GM12874 (cell line): ENCODE data around the gene ZFHX3.

Source experiments
- TF ChIP-seq, protein P1 (sequence below): IDR thresholded peaks from 2 replicates; pipeline ENCODE4 v1.5.1; 2011; ENCODE audit warnings: low read depth, mild to moderate bottlenecking, control low read depth, low read length, moderate library complexity; ENCODE audit not compliant: insufficient read depth

ZFHX3 gene

DNA sequence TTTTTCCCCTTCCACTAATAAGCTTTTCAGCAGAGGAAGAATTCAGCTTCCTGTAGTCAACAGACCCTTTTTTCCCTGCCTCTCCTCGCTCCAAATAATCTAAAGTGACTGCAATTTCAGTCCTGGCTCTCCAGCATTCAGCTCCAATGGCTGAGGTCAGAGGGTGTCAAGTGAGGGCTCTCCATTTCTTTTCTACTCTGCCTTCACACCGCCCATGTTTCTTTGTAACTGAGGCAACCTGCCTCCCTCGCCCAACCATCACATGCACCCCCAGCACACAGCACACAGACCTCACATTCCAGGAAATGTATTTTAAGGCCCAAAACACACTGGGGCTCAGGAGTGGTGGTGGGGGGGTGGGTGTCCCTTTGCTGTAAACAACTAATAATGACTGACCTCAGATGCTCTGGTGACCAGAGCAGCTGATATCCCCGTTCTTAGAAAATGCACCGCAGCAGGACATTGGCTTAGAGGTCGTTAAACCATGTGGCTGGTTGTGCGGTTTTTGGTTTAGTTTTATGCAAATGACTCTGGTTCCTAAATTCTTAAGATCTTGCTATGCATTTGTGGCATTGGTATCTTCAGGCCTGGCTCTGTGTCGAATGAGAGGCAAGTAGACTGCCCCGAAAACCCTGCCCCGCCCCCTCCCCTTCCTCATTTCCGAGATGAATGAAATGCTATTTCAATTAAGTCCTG lies 203.6 kb downstream of the ZFHX3 start:
- TF ChIP-seq, protein P1, sequence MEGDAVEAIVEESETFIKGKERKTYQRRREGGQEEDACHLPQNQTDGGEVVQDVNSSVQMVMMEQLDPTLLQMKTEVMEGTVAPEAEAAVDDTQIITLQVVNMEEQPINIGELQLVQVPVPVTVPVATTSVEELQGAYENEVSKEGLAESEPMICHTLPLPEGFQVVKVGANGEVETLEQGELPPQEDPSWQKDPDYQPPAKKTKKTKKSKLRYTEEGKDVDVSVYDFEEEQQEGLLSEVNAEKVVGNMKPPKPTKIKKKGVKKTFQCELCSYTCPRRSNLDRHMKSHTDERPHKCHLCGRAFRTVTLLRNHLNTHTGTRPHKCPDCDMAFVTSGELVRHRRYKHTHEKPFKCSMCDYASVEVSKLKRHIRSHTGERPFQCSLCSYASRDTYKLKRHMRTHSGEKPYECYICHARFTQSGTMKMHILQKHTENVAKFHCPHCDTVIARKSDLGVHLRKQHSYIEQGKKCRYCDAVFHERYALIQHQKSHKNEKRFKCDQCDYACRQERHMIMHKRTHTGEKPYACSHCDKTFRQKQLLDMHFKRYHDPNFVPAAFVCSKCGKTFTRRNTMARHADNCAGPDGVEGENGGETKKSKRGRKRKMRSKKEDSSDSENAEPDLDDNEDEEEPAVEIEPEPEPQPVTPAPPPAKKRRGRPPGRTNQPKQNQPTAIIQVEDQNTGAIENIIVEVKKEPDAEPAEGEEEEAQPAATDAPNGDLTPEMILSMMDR: no peak

DNA sequence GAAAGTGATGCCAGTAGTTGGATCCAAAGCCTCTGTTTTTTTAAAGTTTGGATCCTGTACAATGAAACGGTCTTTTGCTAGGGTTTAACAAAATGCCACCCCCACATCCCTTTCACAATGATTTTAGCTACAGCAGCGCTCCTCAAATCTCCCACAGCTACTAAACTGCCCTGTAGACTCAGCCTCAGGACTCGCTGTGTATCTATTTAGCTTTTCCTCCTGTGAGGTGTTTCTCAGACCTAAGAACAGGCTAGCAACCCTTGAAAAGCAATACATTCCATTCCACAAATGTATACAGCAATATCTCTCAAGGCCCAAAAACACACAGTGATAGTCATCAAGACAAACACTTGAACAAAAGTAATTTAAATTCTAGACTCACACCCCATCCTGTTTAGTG lies 206.4 kb downstream of the ZFHX3 start:
- TF ChIP-seq, protein P1: no peak

DNA sequence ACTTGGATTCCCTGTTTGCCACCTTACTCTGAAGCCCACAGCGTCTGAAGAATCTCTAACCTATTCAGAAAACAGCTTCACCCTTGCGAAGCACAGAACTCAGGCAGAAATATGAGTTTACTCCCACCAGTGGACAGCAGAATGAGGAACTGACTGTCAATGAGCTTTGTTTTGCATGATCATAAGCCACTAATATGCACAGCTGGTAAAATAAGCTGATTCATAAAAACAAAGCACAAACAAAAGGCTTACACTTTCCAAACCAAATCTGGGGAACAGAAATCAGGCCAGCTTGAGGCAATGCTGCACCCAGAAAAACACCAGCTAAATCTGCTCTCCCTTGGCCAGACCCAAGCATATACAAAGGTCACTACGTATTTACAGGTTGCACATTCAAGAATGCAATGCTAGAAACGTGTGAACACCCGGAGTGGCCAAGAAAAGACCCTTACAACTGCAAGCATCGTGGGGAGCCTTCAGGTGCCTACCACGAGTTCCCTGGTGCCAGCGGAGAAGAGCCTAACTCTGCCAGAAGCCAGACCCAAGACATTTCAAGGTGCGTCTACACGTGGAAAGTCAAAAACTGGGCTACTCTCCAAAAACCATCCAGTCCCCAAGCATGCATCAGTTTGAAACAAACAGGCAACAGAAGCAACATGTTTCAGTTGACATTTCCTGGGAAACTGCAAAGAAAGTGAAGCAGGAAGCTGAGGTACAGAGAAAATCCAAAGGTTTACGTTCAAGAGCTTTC lies 207.1 kb downstream of the ZFHX3 start:
- TF ChIP-seq, protein P1: no peak

DNA sequence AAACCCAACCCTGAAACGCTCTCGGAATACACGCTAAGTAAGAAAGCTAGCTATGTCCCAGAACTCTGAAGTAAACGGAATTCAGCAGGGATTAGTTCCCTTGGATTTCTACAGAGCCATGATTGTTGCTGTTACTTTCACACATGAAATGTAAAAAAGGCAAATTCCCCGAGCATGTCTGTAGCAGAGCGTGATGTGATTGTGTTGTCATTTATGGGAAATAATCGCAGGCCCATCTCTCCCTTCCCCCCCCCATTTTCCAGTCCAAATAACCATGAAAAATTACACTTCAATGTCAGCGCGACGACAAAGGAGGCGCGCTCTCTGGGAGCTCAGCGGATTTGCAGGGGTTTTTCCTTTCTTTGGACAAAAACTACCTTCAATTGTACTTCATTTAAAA lies 209.0 kb downstream of the ZFHX3 start:
- TF ChIP-seq, protein P1: no peak

DNA sequence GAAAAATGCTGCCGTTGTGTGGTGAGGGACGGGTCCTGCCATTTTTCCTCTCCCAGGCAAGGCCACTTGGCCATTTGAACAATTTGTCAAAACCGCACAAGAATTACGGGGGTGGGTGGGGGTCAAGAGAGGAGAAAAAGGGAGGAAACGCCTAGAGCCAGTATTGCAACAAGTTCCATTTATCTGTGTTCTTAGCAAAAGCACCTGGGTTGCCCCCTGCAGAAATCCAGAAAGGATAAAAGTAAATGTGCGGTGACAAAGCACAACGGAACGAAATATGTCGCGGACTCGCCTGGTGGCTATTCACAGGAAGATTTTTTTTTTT lies 209.4 kb downstream of the ZFHX3 start:
- TF ChIP-seq, protein P1: no peak

DNA sequence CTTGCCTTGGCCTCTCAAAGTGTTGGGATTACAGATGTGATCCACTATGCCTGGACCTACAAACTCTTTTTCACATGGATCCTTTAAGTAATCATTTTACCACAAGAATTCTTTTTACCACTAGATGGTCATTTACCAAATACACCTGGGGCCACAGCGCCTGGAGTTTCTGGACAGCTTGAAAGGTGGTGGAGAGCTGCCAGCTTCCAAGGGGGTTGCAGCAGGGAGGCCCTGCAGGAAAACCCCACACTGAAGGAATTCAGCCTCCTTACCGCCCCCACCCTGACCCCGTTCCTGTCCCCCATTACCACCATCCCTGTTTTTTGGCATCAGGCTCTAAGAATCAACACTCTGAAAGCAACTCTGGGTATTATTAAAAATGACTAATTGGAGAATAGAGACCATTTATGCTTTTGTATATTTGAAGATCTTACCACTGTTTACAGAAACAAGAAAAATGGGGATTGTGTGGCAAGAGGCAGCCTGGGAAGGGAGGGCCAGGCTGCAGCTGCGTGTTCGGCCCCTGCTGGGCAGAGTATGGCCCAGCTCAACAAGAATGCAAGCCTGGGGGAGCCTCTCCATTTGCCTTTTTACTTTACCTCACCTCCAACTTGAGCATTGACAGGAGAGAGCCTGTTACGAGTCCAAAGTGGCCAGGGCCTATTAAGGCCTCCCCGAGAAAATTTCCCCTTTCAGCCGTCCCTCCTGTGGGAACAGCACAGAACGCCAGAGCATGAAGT lies 209.9 kb downstream of the ZFHX3 start:
- TF ChIP-seq, protein P1: no peak

DNA sequence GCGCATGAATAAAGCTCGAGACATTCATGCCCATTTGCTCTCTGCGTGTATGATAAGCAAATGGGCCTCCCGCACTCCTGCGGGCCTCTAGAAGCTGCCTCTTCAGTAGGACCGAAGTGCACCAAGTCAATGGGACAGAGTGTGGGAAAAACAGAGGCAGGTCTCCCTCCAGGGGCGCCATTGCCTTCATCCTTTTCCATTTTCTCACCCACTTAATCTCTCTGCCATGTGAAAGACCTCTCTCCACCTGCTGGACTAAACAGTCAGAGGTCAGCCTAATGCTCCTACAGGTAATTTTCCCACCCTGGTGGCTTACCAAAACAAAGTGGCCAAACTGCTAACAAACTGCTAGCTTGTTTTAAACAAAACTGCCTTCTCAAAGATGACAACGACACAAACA lies 210.9 kb downstream of the ZFHX3 start:
- TF ChIP-seq, protein P1: no peak
